GM08714 (cell line): ENCODE results near the gene DET1.

Source experiments
- H3K4me3 ChIP-seq: fragments of 200-500 bp; sonication (Bioruptor generic); 2 replicates; pipeline ENCODE4 v1.5.1; 2014; ENCODE audit warnings: mild to moderate bottlenecking, low read length, inconsistent platforms
- ZNF274 ChIP-seq: IDR thresholded peaks from 2 replicates; pipeline ENCODE4 v1.6.1; 2012; ENCODE audit warnings: mild to moderate bottlenecking, low read depth, low read length

DET1 gene

DNA sequence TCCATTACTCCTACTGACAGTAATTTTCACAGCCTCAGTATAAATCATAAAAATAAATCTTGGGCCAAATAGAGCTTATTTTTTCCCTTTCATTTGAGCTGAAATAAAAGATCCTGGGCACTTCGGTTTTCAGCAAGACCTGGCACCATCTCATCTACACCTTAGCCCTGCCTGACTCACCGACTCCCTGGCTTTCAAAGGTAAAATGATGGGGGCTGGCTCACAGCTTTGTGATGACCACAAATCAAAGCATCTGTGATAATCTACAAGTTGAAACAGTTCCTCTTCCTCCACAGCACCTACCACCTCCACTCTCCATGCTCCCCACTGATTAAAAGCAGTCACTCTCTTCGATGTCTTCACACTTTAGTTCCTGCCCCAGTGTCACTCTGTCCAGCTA is 27.6 kb downstream of the DET1 start:
- TF ChIP-seq ZNF274: no peak

DNA sequence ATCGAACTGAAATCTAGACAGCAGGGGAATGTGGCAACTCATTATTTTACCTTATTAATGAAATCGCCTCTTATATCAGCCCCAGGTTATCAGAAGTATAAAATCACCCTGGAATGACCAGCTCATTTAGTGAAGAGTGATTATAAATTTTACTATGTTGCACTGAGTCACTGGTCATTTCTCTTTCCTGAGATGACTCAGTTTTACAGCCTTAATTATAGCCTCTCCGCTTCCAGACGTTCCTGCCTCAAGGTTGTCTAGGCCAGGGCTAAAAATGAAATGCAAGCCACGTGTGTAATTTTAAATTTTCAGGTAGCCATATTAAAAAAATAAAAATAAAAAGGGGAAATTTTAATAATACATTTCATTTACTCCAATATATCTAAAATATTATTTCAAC is 33.3 kb downstream of the DET1 start:
- no peak for TF ChIP-seq ZNF274
- H3K4me3 ChIP-seq: no peak overlapping the region

More for the DNA sequence above, 27.6 kb downstream of the DET1 start:
- no peak overlapping the region for H3K4me3 ChIP-seq

DNA sequence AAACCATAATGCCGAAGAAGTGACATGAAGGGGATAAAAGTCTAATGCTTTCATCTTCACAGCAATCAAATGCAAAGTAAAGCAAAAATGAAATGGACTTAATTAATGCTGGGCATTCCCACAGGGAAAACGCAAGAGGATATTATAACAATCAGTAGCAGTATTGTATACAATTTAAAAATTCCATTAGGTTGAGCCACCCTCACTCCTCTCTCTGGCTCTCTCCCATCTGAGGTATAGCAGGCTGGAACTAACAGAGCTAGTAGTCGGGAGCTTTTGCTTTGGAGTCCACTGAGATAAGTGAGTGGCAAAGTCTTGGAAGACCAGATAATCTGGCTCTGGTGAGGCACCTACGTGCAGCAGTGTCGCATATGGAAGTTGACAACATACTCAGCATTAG is 33.9 kb downstream of the DET1 start:
- H3K4me3 ChIP-seq: no peak overlapping the region

DNA sequence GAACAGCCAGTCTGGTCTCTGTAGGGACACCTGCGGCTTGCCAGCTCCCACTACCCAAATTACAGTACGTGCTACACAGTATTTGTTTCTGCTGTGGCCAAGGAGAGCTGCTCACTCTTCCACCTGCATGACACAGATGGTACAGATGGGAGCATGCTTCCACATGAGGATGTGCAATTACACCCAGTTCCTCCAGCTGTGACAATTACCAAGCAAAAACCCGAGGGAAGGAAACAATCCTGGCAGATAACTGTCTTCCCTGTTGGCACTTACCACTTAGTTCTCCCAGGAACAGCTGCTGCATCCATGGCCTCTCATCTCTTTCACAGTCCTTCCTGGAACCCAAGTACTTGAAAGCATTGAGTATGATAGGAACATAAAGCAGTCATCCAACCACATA is 34.4 kb downstream of the DET1 start:
- no peak for TF ChIP-seq ZNF274
- H3K4me3 ChIP-seq: no peak overlapping the region

More for the DNA sequence above, 33.9 kb downstream of the DET1 start:
- TF ChIP-seq ZNF274: no peak

DNA sequence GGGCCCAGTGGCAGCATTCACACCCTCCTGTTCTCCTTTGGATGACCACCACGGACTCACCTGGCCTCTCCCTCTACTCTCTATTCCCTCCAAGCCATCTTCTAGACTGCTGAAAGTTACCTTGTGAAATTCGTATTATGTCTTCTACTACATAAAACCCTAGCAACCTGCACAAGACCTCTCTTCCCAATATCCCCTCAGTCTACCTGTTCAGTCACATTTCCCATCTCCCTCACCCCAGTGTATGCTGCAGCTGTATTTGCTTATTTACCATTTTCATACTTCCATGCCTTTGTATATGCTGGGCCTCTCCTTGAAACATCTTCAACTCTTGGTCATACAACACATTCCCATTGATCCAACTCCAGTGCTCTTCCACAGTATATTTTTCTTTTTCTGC is 35.3 kb downstream of the DET1 start:
- H3K4me3 ChIP-seq: no peak overlapping the region
- no peak for TF ChIP-seq ZNF274

DNA sequence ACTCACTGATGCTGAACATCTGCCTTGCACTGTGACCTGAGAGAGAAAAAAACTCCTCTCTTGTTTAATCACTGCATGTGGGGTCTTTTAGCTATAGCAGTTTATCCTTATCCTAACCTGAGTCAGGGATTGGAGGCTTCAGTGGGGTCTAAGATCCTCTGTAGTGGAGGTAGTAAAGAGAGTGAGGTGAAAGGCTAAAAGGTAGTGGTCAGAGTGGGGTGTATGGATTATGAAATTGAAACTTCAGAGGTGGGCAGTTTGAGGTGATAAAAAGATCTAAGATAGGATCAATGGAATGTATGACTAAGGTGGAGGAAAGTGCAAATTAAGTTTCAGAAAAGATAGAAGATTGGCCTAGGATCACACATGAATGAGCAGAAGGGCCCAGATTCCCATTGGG is 36.5 kb downstream of the DET1 start:
- TF ChIP-seq ZNF274: no peak
- H3K4me3 ChIP-seq: no peak overlapping the region

DNA sequence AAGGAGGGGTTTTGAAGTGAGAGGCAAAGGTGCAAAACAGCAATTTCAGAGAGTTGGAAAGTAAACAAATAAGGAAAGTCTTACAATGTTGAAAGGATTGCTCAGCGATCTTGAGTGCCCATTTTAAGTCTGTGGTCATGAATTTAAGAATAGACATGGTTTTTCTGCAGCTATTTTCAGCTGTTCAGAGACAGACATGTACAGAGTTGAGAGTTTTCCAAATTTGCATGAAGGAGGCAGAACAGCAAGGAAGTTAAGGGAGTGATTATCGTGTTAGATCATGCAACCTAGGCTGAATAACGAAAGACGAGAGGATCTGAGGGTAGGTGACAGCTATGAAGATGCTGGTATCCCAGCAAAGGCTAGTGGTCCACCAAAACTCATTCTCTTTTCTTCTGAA is 37.2 kb downstream of the DET1 start:
- TF ChIP-seq ZNF274: no peak
- H3K4me3 ChIP-seq: no peak overlapping the region

DNA sequence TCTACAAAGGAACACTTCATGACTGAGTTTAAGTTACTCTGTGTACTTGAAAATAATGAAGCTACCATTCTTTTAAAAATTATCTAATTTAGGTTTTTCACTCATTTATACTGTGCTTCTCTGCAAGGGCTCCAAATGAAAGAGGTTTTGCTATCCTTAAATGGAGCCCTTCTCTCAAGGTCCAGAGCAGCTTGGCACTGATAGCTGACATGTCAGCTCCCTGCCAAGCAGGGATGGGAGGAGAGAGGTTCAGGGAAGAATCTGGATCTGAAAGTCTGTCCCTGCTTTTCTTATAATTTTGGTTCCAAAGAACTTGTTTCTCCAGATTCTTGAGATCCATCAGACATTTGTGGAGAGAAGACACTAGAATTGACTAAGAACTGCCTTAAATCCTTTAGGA is 39.9 kb downstream of the DET1 start:
- TF ChIP-seq ZNF274: no peak
- no peak overlapping the region for H3K4me3 ChIP-seq

DNA sequence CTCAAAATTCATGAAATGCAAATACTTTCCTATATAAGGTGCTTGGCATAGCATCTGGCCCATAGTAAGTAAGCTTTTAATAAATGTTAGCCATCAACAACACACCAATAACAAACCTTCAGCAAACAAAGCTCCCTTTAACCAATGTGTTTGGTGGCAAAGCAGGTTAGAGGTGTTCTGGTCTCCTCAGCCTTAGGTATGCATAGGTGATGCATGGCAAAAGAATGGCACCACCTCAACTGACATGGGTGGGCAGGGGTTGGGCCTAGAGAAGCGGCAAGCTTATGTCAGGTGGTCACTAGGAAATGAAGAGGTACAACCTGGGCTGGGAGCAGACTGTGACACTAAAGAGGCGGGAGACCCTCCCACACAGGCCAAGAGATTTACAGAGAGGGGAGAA is 40.8 kb downstream of the DET1 start:
- H3K4me3 ChIP-seq: no peak overlapping the region
- no peak for TF ChIP-seq ZNF274

DNA sequence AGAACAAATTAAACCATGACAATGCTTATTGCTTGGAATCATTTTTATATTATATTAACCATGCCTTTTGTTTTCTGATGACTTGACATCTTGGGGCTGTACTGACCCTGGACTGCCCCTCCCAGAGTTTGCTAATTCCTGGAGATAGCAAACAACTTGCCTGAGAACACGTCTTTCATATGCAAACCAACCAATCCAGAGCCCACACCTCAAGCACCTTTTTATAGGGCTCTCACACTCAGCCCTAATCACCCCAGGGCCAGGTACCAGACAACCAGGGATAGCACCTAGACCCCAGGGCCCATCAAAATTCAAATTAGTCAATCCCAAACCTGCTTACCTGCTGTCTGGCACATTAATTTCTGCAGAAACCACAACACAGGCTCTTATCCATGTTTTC is 42.0 kb downstream of the DET1 start:
- no peak for TF ChIP-seq ZNF274
- H3K4me3 ChIP-seq: no peak overlapping the region

DNA sequence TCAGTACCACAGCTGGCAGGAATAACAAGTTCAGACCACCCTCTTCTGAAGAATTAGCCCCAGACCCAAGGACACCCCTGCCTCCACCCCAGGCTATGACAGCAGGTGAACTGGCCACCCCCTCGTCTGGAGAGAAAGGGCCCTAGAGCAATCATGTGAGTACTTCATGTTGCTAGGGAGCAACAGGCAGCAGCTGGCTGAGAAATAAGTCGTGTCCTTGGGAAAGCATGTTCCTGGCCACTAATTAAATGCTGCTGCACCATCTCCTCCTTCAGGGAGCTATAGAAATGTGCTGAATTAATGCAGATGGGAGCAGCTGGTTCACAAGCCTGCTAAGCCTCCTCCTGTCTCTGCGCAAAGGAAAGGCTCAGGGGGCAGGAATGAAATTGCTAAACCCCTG is 47.5 kb downstream of the DET1 start:
- no peak for TF ChIP-seq ZNF274
- no peak overlapping the region for H3K4me3 ChIP-seq

DNA sequence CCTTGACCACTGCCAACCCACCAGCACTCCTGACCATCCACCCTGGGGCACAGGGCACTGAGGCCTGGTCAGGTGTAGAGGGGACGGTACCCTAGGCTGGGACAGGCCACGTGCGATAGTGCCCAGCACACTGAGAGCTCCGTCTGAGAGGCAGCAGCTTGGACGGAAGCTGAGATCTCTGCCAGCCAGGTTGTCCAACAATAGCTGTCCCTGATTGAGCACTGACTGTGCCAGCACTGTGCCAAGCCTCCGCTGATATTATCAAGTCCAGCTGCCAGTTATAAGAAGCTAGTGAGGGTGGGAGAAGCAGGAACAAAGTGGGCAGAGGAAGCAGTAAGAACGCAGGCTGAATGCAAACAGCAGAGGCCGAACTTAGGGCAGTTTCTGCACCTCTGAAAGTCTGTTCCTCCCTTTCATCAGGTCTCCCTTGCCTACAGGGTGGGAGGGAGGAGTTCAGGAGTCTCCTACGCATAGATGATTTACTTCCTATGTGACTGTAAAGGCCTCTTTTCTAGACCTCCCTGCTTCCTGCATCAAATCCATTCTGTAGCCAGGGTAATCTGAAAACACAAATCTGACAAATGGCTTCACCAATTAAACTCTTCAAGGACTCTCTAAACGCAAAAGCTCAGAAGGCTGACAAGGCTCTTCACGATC is 49.2 kb downstream of the DET1 start:
- no peak for TF ChIP-seq ZNF274
- no peak overlapping the region for H3K4me3 ChIP-seq

DNA sequence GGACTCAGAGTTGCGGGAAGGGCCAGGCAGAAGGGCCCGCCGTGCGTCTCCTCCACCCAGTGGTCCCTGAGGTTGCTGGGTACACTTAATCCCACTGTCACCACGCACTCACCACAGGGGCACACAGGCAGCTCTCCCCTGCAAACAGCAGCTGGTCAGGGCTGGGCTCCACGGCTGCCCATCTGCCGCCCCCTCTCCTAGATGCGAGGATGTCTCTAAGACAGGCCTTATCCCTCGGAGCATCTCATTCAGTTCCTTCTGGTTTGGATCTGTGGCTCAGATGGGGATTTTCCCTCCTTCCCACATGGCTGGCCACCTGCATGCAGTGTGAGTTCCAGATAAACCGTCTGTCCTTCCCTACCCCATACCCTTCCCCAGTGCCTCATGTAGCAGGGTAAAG is 52.6 kb downstream of the DET1 start:
- no peak for TF ChIP-seq ZNF274
- H3K4me3 ChIP-seq: no peak overlapping the region

DNA sequence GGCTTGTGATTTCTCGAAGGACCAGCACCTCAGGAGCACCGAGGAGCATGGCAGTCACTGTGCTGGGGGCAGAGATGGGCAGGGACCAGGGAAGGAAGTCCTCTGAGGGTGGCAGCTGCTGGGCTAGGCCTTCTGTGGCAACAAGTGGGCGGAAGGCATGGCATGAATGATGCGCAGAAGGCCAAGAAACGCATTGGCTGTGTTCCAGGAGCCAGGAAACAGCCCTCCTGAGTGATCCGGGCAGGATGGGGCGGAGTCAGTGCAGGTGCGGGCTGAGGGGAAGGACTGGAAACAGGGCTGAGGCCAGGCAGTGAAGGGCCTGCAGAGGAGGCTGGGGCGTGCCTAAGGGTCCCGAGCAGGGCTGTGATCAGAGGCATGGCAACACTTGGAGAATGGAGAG is 55.3 kb downstream of the DET1 start:
- no peak overlapping the region for H3K4me3 ChIP-seq
- no peak for TF ChIP-seq ZNF274

DNA sequence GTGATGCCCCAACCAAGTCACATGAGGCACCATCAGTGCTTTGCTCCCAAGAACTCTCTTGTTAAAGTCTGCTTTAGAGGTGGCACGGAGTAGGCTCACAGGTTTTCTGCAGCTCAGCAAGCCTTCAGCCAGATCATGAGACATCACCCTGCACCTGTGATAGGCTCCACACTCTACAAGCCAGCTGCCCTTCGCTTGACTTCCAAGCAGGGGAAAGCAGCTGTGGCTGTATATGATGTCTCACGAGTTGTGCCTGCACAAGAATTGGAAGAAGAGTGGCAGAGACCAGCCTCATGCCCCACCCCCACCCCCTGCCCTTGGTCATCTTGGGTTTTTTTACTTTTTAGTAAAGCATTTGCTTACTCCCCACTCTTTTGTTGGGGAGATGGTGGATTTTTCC is 56.4 kb downstream of the DET1 start:
- H3K4me3 ChIP-seq: no peak overlapping the region
- no peak for TF ChIP-seq ZNF274

DNA sequence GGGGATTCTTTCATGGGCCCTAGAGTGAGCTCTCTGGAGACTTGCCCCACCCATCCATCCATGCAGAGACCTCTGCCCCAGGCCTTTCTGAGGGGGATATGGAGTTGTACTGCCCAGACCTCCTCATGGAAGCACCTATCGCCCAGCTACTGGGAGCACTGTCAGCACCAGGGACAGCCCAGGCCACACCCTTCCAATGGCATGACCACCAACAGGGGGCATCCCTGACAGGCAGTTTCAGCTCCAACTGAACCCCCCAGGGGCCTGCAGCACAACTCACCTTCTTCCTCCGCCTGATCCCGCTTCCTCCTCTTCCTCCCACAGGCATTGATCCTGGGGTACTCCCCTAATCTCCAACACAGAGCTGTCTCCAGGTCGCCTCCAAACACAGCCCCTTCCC is 57.2 kb downstream of the DET1 start:
- H3K4me3 ChIP-seq: no peak overlapping the region
- TF ChIP-seq ZNF274: no peak

DNA sequence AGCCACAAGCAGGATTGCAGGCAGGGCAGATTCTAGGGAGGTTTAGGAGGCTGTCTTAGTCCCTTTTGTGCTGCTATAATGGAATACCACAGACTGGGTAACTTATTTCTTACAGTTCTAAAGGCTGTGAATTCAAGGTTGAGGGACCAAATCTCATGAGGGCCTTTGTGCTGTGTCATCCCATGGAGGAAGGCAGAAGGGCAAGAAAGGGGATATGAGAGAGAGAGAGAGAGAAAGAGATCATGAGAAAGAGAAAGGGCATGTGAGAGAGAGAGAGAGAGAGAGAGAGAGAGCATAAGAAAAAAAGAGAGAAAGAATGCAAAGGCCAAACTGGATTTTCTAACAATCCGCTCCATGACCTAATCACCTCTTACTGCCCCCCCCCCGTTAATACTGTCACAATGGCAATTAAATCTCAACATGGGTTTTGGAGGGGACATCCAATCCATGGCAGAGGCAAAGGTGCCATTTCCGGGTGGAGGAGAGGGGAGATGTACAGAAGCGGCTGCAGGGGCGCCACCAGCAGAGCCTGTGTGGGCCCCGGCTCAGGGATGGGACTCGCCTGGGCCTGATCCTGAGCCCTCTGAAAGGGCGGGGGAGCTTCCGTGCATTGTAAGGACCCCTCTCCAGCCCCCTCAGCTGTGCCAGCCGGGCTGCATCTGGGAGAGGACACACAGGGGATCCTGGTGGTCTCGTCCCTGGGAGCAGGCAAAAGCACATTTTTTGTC is 58.5 kb downstream of the DET1 start:
- TF ChIP-seq ZNF274: no peak
- H3K4me3 ChIP-seq: no peak overlapping the region
